GM21526 (cell line): ENCODE results near the gene DYRK1B.
"Not testable (repeated sequence)": the region's sequence is repeated elsewhere in the genome, so short reads cannot be mapped to it uniquely, and the experiment has no call there.

Source experiments
- ATAC-seq: cut with Tn5 transposase; IDR thresholded peaks from one replicate; pipeline ENCODE4 v1.9.1; 2021; ENCODE audit warnings: moderate library complexity; ENCODE audit not compliant: unreplicated experiment, low FRiP score

The DYRK1B gene

DNA sequence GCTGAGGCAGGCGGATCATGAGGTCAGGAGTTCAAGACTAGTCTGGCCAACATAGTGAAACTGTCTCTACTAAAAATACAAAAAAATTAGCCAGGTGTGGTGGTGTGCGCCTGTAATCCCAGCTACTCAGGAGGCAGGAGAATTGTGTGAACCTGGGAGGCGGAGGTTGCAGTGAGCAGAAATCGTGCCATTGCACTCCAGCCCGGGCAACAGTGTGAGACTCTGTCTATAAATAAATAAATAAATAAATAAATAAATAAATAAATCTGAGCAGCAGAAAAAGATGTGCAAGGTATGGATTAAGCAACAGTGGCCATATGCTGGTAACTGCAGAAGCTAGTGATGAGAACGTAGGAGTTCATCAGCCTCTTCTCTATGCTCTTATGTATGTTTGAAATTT, 19.9 kb downstream of the DYRK1B start:
- ATAC-seq = not testable (repeated sequence)

DNA sequence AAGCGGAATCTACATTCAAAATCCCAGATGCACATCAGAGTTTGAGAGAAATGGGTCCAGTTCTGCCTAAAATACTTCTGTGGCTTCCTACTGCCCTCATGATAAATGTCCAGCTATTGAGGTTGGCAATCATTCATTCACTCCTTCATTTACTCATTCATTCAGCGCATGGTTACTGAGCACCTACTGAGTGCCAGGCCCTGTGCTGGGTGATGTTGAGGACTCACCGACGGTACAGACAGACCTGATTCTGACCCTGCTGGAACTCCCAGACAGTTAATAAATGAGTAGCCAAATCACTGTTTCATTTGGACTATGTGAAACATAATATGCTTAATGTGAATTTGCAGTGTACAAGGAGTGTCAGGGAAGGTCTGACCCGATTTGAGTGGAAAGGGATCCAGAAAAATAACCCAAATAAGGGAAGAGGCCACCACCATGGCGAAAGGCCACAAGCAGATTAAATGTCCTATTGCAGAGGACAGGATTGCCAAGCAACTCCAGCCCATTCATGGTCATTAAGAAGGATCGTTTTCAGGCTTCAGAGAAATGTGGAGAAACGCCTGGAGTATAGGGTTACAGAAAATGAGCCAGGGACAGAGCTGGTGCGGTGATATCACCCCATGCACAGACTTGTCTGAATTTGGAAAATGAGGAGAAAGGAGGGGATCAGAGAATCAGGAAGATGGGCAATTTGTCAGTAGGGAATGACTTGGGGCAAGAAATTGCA, 20.5 kb downstream of the DYRK1B start:
- no peak for ATAC-seq

GRCh38 chr19:39811064-39811463, 22.9 kb downstream of the DYRK1B start:
- ATAC-seq = no peak

GRCh38 chr19:39810424-39810823, 23.5 kb downstream of the DYRK1B start:
- ATAC-seq = no peak

DNA sequence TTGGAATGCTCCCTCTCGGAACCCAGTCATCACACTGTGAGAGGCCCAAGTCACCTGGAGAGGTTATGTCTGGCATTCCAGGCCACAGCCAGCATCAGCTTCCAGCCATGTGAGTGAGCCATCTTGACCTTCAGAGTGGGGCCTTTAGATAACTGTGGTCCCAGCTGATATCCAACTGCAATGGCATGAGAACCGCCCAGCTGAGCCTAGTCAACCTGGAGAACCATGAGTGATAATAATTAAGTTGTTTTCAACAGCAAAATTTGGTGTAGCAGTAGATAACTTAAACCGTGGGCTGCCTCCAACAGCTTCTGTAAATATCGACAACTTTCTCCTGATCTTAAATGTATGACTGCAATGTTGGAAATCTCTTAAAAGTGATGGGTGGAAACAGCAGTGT, 24.6 kb downstream of the DYRK1B start:
- ATAC-seq = no peak

DNA sequence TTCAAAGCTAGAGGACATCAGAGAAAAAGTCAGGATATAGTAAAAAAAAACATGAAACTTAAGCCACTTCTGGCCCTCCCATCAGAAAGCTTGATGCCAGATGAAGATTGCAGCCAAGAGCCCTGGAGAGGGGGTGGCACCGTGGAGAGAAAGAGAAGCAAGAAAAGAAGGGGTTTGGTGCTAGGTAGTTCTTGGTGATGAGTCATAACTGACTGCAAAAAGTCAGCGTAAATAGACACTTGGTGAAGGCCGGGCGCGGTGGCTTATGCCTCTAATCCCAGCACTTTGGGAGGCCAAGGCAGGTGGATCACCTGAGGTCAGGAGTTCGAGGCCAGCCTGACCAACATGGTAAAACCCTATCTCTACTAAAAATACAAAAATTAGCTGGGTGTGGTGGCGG, 25.3 kb downstream of the DYRK1B start:
- ATAC-seq = not testable (repeated sequence)

- ATAC-seq = no peak
These were observed 26.1 kb downstream of the DYRK1B start for GRCh38 chr19:39807846-39808364.

GRCh38 chr19:39805104-39805503, 28.9 kb downstream of the DYRK1B start:
- ATAC-seq = no peak

GRCh38 chr19:39802958-39803357, 31.0 kb downstream of the DYRK1B start:
- ATAC-seq = no peak

- no peak for ATAC-seq
These were observed 36.9 kb downstream of the DYRK1B start for GRCh38 chr19:39797083-39797482.

DNA sequence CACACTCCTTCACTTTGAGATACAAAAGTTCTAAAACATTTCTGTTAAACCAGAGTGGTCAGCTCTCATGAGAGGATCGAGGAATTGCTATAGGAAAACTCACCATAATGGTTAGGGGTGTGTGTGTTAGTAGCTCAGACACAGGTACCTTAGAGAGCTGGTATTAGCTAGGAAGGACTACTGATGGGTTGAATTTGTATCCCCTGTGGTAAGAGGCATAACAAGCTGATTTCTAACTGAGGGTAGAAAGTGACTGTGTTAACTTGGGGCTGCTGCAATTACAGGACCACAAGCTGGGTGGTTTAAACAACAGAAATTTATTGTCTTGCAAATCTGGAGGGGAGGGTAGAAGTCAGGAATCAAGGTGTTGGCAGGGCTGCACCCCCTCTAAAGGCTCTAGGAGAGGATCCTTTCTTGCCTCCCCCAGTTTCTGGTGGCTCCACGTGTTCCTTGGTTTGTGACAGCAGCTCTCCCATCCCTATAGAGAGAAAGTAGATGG, 37.9 kb downstream of the DYRK1B start:
- ATAC-seq = no peak

GRCh38 chr19:39795001-39795400, 39.0 kb downstream of the DYRK1B start:
- ATAC-seq = no peak

GRCh38 chr19:39792999-39793546, 40.9 kb downstream of the DYRK1B start:
- peak; percentile 56 for ATAC-seq

DNA sequence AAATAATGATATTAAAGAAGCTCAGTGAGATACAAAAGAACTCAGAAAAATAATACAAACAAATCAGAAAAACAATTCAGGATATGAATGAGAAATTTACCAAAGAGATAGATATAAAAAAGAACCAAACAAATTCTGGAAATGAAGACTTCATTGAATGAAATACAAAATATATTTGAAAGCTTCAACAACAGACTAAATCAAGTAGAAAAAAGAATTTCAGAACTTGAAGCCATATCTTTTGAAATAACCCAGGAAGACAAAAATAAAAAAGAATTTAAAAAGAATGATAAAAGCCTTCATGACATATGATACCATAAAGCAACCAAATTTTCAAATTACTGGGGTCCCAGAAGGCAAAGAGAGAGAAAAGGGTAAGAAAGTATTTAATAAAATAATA, 45.7 kb downstream of the DYRK1B start:
- no peak for ATAC-seq

GRCh38 chr19:39780894-39781293, 53.1 kb downstream of the DYRK1B start:
- no peak for ATAC-seq

- ATAC-seq = no peak
These were observed 55.2 kb downstream of the DYRK1B start, which contains the start of gene LEUTX for GRCh38 chr19:39778763-39779162. TSS of gene LEUTX (plus strand) at chr19:39778854. CDS start at chr19:39778921, 67 bp downstream.
